Measurements from ENCODE around the gene TAS2R7. TPM values are rescaled to one million over a fixed set of nuclear protein-coding genes. Genes with fewer than 3 reads are reported as not detected.

Gene TAS2R7
- total RNA-seq, 2 experiments from 2014 or later, result not detected

DNA sequence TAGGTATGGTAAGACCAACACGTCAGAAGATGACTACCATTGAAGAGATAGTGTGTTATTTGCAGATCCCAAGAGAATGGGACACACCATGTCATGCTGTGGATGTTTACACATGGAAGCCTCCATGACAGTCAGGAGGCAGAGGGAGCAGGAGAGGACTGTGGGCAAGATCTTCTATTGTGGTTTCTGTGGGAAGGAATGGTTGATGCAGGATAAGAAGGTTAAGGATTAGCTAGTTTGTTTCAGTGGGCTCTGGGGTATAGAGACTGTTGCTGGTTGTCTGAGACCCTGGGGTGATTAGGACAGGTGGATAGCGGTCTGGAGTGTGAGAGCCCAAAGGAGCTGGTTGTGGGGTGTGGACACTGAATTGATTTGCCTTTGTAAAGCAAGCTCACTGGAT is 23.3 kb downstream of the TAS2R7 start:
- Histone ChIP-seq H3K27ac (ENCODE audit: low read depth in 1 of 2, low read length in 2 of 2) (no peak overlapping the region), H3K27me3 (ENCODE audit: control insufficient read depth in 1 of 2, insufficient read depth in 2 of 2, low read length in 2 of 2) (no peaks in the 10 kb centered on the region), H3K4me1 (ENCODE audit: insufficient read depth, low read length) (no peaks in the 10 kb centered on the region), H3K36me3 (ENCODE audit: insufficient read depth, low read length) (no peaks in the 10 kb centered on the region), H3K9me3 (ENCODE audit: control insufficient read depth in 1 of 2, insufficient read depth in 1 of 2, low read length in 2 of 2) (no peaks in the 10 kb centered on the region), H3K4me3 (ENCODE audit: low read length) (no peak overlapping the region)
- Mint-ChIP-seq H3K9me3 (no peaks in the 10 kb centered on the region), H3K4me3 (no peak overlapping the region), H3K27ac (no peak overlapping the region), H3K27me3 (peaks cover 13% of the 10 kb centered on the region), H3K36me3 (ENCODE audit: low read depth) (no peaks in the 10 kb centered on the region), H3K4me1 (ENCODE audit: low read depth) (no peaks in the 10 kb centered on the region)
- TF ChIP-seq, protein P1, sequence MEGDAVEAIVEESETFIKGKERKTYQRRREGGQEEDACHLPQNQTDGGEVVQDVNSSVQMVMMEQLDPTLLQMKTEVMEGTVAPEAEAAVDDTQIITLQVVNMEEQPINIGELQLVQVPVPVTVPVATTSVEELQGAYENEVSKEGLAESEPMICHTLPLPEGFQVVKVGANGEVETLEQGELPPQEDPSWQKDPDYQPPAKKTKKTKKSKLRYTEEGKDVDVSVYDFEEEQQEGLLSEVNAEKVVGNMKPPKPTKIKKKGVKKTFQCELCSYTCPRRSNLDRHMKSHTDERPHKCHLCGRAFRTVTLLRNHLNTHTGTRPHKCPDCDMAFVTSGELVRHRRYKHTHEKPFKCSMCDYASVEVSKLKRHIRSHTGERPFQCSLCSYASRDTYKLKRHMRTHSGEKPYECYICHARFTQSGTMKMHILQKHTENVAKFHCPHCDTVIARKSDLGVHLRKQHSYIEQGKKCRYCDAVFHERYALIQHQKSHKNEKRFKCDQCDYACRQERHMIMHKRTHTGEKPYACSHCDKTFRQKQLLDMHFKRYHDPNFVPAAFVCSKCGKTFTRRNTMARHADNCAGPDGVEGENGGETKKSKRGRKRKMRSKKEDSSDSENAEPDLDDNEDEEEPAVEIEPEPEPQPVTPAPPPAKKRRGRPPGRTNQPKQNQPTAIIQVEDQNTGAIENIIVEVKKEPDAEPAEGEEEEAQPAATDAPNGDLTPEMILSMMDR (IDR thresholded peaks at IDR 0.05), result no peak
- CTCF ChIA-PET, result interaction anchor here (1.3 to 1.5 kb wide), 2 partner anchors 29 to 708 kb away, joined by 3 to 4 read pairs; no protein-coding TSS in a partner anchor
- DNase-seq, result no peak
- POLR2A ChIA-PET, result no interaction called here
- intact Hi-C loops (cut with DNase I, micrococcal nuclease), result loop anchor here in 1 of 2 experiments (10.0 kb wide), 1 partner anchor 186 kb away; no protein-coding TSS in a partner anchor
- no peak for ATAC-seq (ENCODE audit: poor library complexity)

GRCh38 chr12:10771132-10771733 is 31.2 kb downstream of the TAS2R7 start:
- peak in 3 of 14 experiments; percentile 61 to 69 (median 65) for DNase-seq
- POLR2A ChIA-PET, result interaction anchor here (1.0 to 1.2 kb wide), 3 partner anchors 21 to 774 kb away, joined by 3 to 6 read pairs (median 4); no protein-coding TSS in a partner anchor
- no peak overlapping the region for H3K27ac Mint-ChIP-seq
- H3K4me3 Mint-ChIP-seq, result no peak overlapping the region
- no peaks in the 10 kb centered on the region for H3K4me1 ChIP-seq (ENCODE audit: insufficient read depth, low read length)
- TF ChIP-seq, protein P1 (IDR thresholded peaks at IDR 0.05), result peak; percentile 75
- peaks cover 46% of the 10 kb centered on the region for H3K27me3 Mint-ChIP-seq
- CTCF ChIA-PET, result interaction anchor here (1.0 to 3.5 kb wide), 5 partner anchors 21 to 718 kb away, joined by 5 to 24 read pairs (median 5); no protein-coding TSS in a partner anchor
- H3K4me1 Mint-ChIP-seq (ENCODE audit: low read depth), result no peaks in the 10 kb centered on the region
- H3K27me3 ChIP-seq (ENCODE audit: control insufficient read depth in 1 of 2, insufficient read depth in 2 of 2, low read length in 2 of 2), result peaks cover 0 to 32% of the 10 kb centered on the region in 2 experiments
- H3K36me3 ChIP-seq (ENCODE audit: insufficient read depth, low read length), result no peaks in the 10 kb centered on the region
- H3K27ac ChIP-seq (ENCODE audit: low read depth in 1 of 2, low read length in 2 of 2), result no peak overlapping the region
- H3K36me3 Mint-ChIP-seq (ENCODE audit: low read depth), result no peaks in the 10 kb centered on the region
- no peak overlapping the region for H3K4me3 ChIP-seq (ENCODE audit: low read length)
- H3K9me3 Mint-ChIP-seq, result no peaks in the 10 kb centered on the region
- intact Hi-C loops (cut with DNase I, micrococcal nuclease), result loop anchor here in 1 of 2 experiments (1.0 to 10.0 kb wide), 5 partner anchors 194 to 1556 kb away; no protein-coding TSS in a partner anchor
- no peaks in the 10 kb centered on the region for H3K9me3 ChIP-seq (ENCODE audit: control insufficient read depth in 1 of 2, insufficient read depth in 1 of 2, low read length in 2 of 2)
- ATAC-seq (ENCODE audit: poor library complexity), result peak; percentile 76

- Mint-ChIP-seq H3K27me3 (peaks cover 43% of the 10 kb centered on the region), H3K9me3 (peaks cover 2% of the 10 kb centered on the region), H3K27ac (no peak overlapping the region), H3K36me3 (ENCODE audit: low read depth) (no peaks in the 10 kb centered on the region), H3K4me3 (no peak overlapping the region), H3K4me1 (ENCODE audit: low read depth) (no peaks in the 10 kb centered on the region)
- Histone ChIP-seq H3K27ac (ENCODE audit: low read depth in 1 of 2, low read length in 2 of 2) (no peak overlapping the region), H3K36me3 (ENCODE audit: insufficient read depth, low read length) (no peaks in the 10 kb centered on the region), H3K4me1 (ENCODE audit: insufficient read depth, low read length) (no peaks in the 10 kb centered on the region), H3K27me3 (ENCODE audit: control insufficient read depth in 1 of 2, insufficient read depth in 2 of 2, low read length in 2 of 2) (peaks cover 10 to 11% of the 10 kb centered on the region in 2 experiments), H3K4me3 (ENCODE audit: low read length) (no peak overlapping the region), H3K9me3 (ENCODE audit: control insufficient read depth in 1 of 2, insufficient read depth in 1 of 2, low read length in 2 of 2) (peaks cover 10 to 17% of the 10 kb centered on the region in 2 experiments)
- intact Hi-C loops (cut with DNase I, micrococcal nuclease), result no loop called here
- ChIA-PET CTCF (interaction anchor here (1.7 kb wide), 1 partner anchor 10 kb away, joined by 4 read pairs; no protein-coding TSS in a partner anchor), POLR2A (interaction anchor here (0.6 kb wide), 1 partner anchor 316 kb away, joined by 3 read pairs; no protein-coding TSS in a partner anchor)
- DNase-seq, result no peak
- ATAC-seq (ENCODE audit: poor library complexity), result no peak
- TF ChIP-seq, protein P1 (IDR thresholded peaks at IDR 0.05), result no peak
These were observed 42.8 kb downstream of the TAS2R7 start for GRCh38 chr12:10759657-10760056.
